ENCODE measurements around the gene SDSL.

Gene SDSL

DNA sequence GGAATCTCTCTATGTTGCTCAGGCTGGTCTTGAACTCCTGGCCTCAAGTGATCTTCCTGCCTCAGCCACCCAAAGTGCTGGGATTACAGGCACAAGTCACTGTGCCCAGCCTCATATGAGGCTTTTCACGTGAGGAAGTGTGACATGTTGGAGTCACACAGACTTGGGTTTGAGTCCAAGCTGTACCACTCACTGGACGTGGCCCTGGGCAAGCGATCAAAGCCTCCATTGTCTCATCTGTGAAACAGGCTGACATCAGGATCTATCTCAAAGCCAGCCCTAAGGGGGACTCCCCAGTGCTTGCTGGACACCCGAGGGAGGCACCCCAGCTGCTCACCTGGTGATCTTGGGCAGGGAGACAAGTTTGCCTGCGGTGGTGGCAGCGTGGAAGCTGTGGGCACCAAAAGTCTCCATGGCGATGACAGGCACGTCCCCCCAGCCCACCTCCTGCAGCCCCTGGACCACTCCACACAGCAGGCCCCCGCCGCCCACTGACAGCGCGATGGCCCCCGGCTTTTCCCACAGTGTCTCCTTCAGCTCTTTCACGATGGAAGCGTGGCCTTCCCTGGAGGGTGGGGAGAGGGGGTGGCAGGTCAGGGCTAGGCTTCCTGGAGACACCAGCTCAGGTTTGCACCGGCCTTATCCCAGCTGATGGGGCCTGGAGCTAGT lies 25.2 kb upstream of the SDSL start:
- no peak for DNase-seq

DNA sequence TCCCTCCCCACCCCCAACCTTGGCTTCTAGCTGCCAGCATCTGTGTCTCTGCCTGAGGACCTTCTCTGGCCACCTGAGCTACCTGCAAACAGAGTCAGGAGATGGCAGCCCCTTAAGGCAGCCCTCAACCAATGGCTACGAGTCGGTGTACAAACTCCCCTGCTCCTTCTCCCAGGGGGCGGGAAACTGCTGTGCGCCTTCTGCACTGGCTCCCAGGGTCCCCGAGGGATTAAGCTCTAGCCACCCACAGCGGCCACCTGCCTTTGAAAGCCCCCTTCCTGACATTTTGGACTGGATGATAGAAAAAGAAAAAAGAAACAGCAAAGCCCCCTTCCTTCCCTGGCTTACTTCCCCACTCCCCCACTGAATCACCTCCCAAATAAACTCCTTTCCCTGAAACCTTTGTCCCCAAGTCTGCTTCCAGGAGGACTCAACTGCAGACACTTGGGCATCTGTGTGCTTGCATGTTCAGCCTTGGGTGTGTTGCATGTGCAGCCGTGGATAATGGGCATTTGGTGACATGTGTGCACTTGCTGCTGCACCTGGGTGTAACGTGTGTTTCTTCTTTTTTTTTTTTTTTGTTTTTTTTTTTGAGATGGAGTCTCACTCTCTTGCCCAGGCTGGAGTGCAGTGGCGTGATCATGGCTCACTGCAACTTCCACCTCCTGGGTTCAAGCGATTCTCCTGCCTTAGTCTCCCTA lies 24.5 kb upstream of the SDSL start:
- DNase-seq = no peak

DNA sequence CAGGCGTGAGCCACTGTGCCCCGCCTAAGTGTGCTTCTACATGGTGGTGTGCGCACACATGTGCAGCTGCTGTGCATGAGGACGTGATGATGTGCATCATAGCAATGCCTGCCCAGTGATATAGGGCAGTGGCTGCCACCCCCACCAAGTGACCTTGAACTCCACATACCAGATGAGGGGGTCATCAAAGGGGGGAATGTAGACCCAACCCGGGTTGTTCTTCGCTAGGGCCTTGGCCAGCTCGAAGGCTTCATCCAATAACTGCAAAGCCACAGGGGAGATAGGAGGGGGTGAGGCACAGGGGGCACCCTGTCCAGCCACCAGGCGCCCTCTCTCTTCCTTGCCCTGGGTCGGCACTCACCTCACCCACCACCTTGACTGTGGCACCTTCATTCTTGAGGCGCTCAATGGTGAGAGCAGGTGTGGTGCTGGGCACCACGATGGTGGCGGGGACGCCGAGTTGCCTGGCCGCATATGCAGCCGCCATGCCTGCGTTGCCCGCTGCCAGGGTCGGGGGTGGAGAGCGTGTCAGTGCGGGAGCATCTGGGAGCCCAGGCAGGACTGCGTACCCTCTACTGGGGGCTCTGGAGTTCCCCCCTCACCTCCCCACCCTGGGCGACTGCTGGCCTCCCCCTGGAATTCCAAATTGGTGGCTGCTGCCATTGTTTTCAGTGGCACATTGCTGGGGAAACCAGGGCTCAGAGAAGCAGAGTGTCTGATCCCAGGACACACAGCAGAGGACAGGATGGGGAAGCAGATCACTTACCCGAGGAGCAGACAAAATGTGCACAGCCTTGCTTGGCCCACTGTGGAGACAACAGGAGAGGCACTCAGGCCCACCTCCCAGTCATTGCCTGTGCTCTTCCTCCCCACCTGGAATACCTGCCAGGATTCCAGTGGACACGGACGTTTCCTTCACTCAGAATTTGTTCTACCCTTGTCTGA lies 23.6 kb upstream of the SDSL start:
- DNase-seq = no peak

DNA sequence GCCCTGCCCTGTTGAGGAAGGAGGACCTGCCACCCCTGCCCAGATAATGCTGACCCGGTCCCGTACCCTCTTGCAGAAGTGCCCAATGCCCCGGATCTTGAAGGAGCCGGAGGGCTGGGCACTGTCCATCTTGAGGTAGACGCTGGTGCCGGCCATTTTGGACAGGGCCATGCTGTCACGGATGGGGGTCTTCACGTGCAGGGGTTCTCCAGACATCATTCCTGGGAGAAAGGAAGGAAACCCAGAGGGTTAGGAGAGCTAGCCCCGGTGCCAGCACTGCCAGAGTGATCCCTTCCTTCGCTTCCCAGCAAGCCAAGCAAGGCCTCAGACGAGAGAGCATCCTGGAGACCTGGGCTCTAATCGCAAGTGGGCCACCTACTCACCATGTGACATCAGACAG lies 22.7 kb upstream of the SDSL start:
- no peak for DNase-seq

DNA sequence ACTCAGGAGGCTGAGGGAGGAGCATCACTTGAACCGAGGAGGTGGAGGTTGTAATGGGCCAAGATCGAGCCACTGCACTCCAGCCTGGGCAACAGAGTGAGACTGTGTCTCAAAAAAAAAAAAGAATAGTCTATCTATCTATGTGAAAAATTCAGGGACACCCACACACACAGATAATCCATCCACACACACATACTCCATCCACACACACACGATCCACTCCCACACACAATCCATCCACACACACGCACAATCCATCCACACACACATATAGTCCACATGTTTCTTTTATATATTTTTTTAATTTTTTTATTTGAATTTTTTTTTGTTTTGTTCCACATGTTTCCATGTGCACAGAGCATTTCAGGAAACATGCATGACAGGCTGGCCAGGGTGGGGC lies 21.8 kb upstream of the SDSL start:
- DNase-seq = no peak

DNA sequence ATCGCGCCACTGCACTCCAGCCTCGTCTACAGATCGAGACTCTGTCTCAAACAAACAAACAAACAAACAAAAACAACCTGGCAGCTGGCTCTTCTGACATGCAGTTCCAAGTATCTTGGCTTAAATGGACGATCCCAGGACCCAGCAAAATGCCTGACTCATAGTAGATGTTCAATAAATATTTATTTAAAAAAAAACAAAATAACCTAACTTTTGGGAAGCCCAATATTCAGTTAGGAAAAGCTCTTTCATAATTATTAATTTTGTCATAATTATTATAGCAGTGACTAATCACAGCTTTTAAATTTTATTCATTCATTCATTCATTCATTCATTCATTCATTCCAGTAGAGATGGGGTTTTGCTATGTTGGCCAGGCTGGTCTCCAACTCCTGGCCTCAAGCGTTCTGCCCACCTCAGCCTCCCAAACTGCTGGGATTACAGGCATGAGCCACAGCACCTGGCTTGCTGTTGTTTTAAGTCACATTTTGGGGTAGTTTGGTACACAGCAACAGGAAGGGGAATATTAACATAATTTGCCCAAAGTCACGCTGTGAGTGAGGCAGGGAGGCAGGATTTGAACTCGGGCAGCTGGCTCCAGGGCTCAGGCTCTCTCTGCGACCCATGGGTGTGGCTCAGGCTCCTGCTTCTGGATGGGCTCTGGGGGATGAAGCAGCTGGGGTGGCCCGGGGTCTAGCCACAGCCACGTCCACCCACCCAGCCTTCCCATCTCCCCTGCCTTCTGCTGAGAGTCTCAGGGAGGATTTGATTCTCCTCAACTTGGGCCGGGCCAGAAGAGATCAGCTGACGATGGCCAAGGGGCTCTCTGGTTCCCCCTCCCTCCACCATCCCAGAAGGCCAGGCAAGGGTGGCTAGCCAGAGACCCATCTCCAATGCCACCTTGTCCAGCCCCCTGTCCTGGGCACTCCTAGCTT lies 20.8 kb upstream of the SDSL start:
- DNase-seq = no peak

DNA sequence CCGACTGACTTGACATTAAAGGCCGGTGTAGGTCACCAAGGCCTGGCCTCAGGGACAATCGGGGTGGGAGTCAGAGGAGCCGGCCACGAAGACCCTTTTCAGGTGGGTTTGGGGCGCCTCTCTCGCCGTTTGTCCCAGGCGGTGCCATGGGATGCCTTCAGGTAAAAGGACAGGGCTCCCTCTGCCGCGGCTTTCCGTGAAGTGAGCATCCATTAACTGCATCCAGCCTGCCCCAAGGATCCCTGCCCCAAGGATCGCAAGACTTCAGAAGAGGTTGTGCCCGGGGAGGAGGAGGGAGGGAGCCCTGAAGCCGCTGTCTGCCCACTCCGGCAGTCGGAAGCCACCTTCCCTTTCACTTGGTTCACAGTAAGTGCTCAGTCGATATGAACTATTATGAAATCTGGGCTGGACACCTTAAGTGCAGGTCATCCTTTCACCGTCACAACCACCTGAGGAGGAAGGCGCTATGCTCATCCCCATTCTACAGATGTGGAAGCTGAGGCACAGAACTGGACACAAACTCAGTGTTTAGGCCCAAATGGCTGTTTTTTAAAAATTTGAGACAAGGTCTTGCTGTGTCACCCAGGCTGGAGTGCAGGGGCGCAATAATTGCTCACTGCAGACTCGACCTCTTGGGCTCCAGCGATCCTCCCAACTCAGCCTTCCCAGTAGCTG lies 19.5 kb upstream of the SDSL start:
- DNase-seq = no peak

DNA sequence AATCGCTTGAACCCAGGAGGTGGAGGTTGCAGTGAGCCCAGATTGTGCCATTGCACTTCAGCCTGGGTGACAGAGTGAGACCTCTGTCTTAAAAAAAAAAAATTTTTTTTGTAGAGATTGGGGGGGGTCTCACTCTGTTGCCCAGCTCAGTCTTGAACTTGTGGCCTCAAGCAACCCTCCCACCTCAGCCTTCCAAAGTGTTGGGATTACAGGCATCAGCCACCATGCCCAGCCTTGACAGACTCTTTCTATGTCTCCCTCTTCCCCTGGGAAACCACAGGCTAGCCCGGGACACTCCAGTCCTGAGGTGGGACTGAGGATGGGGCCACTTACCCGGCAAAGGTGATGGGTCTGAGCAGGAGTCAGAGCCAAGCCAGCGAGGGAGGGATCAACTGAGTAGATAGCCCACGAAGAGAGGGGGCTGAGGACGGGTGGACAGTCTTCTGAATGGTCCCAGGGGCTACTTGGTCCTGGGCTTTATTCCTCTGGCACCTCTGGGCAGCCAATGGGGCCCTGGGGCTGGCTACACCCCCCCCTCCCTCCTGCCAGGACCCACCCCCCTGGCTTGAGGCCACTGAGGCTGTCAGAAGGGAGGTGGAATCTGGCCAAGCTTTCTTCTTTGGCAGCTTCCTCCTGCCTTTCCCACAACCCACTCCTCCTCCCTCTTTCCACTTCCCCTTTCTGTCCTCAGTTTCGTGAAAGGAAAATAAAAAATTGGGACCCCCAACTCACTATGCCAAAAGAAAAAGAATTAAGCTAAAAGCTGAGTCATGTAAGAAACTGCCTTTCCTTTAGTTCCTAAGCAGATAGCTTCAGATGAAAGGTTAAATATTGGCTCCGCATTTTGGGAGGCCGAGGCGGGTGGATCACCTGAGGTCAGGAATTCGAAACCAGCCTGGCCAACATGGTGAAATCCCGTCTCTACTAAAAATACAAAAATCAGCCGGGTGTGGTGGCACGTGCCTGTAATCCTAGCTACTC lies 18.5 kb upstream of the SDSL start, which contains the start of gene SDS:
TSS of gene SDS (minus strand) at position 453 of the 981 bp plus-strand sequence. CDS start 4,179 bp downstream, outside the sequence.
- DNase-seq = no peak

DNA sequence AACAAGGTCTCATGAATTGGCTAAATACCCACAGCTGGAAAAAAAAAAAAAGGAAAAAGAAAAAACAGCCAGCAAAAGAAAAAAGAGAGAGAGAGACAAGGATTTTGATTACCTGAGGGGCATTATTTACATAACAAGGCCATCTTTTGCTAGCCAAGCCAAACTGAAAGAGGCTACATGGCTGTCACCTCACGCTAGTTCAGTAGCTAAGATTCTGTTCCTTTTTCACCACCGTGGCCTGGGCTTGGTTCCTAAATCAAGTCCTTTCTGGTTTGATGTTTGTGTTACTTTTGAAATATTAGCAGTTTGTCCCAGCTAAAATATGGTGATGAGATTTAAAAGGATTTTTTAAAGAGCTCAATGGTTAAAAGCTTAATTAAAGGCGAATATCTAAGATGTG lies 16.5 kb upstream of the SDSL start:
- DNase-seq = no peak

DNA sequence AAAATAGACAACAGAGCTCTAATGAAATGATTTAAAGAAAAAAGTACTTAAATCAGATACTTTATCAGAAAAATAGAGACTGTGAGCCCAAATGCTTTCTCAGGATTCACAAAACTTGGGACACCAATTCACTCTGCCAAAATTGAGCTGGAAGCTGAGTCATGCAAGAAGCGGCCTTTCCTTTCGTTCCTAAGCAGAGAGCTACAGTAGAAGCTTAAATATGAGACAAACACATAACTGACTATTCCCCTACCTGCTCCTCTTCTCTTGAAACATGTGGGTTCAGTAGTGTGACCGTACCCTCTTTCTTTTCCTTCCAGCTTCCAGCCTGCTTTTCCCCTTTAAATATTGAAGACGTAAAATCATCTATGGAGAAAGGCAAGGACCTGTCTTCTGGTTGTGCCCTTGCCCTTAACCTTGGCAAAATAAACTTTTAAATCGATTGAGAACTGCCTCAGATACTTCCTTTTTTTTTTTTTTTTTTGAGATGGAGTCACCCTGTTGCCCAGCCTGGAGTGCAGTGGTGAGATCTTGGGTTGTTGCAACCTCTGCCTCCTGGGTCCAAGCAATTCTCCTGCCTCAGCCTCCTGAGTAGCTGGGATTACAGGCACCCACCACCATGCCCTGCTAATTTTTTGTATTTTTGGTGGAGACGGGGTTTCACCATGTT lies 14.1 kb upstream of the SDSL start:
- no peak for DNase-seq

DNA sequence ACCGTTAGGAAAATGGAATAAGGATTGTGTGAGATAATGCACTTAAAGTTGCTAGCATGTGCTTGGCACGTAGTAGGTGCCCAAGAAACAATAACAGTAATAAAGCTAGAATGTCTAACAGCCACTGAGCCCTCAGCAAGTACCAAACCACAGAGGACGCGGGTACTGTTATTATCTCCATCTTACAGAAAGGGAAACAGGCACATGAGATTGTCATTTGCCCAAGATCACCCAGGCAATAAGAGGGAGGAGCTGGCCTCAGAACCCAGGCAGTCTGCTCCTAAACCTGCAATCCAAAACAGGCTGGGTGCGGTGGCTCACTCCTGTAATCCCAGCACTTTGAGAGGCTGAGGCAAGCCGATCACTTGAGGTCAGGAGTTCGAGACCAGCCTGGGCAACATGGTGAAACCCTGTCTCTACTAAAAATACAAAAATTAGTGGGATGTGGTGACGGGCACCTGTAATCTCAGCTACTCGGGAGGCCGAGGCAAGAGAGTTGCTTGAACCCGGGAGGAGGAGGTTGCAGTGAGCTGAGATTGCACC lies 13.4 kb upstream of the SDSL start:
- no peak for DNase-seq

DNA sequence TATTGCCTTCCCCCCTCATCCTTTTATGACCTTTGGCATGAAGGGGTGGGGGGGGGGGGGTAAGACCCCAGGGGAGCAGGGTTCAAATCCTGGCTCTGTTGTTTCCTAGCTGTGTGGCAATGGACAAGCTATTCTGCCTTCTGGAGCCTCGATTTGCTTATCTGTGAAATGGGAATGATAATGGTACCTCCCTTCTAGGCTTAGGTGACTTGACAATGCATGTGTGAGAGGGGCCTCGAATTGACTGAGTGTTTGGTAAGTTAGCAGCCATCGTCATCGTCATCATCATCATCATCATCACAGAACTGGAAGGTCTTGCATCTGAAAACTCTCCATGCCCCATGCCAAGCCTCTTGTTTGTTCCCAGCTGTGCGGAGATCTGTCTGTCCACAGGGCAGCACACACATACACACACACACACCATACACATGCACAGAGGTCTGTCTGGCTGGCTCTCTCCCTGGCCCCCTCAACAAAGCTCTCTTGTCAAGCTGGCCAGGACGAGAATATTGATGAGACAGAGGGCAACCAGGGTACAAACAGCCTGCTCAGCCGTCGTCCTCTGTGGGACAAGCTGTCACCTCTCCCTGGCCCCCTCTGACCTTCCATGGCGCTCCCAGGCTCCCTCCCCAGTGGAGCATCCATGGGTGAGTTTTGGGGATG lies 12.6 kb upstream of the SDSL start:
- no peak for DNase-seq

DNA sequence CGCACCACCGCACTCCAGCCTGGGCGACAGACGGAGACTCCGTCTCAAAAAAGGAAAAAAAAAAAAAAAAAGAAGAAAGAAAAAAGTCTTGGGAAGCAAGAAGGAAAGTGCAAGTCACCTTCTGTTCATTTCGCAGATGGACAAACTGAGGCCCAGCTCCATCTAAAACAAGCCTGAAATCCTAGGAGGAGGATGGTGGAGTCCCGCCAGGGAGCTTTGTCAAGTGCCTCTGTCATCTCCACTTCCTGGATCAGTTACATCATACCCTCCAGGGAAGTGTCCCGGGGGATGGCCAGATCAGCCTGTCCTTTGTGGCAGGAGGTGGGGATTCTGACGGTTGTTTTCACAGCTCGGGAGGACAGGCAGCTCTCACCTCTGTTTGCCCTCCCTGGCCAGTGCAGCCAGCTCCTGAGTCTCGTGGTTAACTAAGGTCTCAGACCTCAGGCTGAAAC lies 8.7 kb upstream of the SDSL start:
- DNase-seq = no peak

DNA sequence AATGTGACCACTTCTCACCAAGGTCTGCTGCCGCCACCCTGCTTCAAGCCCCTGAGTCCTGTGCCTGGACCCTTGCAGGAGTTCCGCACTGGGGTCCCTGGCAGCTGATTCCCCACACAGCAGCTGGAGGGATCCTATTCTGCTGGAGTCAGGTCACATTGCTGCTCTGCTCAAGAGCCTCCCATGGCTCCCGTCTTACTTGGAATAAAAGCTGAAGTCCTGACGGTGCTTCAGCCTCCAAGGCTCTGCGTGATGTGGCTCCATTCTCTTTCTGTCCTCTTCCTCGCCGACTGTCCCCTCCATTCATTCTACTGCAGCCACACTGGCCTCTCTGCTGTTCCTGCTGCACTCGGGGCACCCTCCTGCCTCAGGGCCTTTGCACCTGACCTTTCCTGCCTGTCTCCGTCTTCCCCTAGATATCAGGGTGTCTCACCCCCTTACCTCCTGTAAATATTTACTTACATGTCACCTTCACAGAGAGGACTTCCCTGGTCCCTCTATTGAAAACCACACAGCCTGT lies 7.6 kb upstream of the SDSL start:
- no peak for DNase-seq

DNA sequence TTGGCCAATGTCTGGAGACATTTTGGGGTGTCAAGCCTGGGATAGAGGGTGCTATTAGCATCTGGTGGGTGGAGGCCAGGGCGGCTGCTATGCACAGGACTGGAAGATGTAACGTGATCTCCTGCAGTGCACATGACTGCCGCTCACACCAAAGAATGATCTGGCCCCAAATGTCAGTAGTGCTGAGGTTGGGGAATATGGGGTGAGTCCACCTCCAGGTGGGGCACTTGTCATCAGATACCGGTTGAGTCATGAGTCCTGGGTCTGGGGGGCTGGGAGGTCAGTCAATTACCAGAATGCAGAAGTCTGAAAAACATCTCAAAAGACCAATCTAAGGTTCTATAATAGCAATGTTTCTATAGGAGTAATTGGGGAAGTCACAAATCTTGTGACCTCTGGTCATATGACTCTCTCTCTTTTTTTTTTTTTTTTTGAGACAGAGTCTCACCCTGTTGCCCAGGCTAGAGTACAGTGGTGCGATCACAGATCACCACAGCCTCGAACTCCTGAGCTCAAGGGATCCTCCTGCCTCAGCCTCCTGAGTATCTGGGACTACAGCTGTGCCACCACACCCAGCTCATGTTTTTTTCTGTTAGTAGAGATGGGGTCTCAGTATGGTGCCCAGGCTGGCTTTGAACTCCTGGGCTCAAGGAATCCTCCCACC lies 6.0 kb upstream of the SDSL start:
- DNase-seq = no peak

DNA sequence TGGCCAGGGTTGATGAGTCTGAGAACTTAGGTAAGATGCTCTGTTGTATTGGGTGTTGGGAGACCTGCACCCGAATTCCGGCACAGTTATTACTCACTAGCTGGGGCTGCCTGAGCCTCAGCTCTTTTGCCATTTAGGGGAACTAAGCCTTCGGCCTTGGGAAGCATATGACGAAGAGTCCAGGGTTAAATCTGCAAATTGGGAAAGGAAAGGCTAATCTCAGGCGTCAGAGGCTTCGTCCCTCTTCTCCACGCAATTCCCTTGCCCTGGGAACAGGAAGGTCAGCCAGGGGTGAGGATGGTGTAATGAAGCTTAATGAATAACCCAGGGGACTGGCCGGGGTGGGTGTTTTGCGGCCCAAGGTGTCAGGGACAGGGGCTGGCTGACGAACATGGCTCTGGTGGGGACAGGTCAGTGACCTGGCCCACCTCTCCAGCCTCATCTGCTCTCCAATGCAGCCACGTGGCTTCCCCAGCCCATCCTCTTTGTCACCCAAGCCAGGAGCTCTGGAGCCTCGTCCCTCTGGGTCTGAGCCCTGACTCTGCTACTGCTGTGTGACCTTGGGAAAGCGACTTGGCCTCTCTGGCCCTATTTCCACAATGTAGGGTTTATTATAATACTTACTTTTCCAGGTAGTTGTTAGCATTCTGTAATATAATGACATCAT lies 3.8 kb upstream of the SDSL start:
- DNase-seq = no peak

DNA sequence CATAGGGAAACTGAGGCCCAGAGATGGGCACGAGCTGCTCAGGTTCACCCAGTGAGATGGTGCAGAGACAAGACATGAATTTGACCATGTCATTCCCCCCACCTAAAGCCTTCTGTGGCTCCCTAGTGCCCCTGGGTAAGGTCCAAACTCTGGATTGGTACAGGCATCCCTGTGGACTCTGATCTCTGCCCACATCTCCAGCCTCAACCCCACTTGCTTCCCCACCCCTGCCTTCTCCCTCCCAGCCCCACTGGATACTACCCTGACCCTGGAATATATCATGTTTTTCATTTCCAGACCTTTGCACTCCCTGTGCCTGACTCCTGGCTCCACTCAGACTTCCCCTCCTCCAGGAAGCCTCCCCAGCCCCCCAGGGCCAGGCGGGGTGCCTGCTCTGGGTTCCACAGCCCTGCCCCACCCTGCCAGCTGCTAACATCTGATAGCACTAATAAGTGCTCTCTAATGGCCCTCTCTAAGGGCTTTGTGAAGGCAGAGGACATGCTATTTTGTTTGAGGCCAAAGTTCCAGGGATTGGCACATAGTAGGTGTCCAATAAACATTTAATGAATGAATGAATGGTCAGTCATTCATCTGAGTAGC lies 1.1 kb upstream of the SDSL start:
- DNase-seq = no peak
